Mucosa of descending colon (tissue), 3 donors: ENCODE results near the gene NACAD. TPM values are rescaled to one million over a fixed set of nuclear protein-coding genes. Genes with fewer than 3 reads are reported as not detected.
A peak's percentile ranks its signal among the peaks of the same experiment; 100 is the strongest.

Experiments
- ATAC-seq: fragments of 200-7000 bp; cut with Tn5 transposase; one replicate; pipeline ENCODE4 v1.9.1; 2020; ENCODE audit warnings: mild to moderate bottlenecking, moderate library complexity
- DNase-seq, 3 donors: peaks; one replicate each; pipeline ENCODE4 v3.0.0-alpha.2; 2020
- H3K36me3 ChIP-seq: fragments of 200-600 bp; one replicate; pipeline ENCODE4 v1.8.0; 2021; ENCODE audit warnings: low read depth, mild to moderate bottlenecking
- H3K4me1 ChIP-seq: fragments of 200-600 bp; one replicate; pipeline ENCODE4 v1.8.0; 2021; ENCODE audit warnings: low read depth, mild to moderate bottlenecking
- H3K4me3 ChIP-seq: fragments of 200-600 bp; one replicate; pipeline ENCODE4 v1.8.0; 2021; ENCODE audit warnings: mild to moderate bottlenecking
- H3K9me3 ChIP-seq: fragments of 200-600 bp; one replicate; pipeline ENCODE4 v1.8.0; 2021; ENCODE audit warnings: mild to moderate bottlenecking
- intact Hi-C, 2 donors: fragments of 100-400 bp; cut with DNase I in 1 of 2; cut with micrococcal nuclease in 1 of 2; formaldehyde crosslinking; loops; one replicate each; pipeline versions ENCODE4 v1.11.0 to v1.11.1; 2022; cut with DNase I, micrococcal nuclease
- total RNA-seq, 3 donors: library from RNA; stranded (reverse); fragmentation: NEBNext Ultra II Directional in 2 of 3; extraction: Animal tissue kit (Norgen Biotek cat#: 25700) in 2 of 3; gene quantifications; one replicate each; pipeline versions ENCODE4 v1.2.1 to v1.2.4, GENCODE V29; 2021 to 2023
- TF ChIP-seq, protein P1 (sequence below): fragments of 200-600 bp; IDR thresholded peaks from one replicate; pipeline ENCODE4 v1.8.0; 2022; ENCODE audit warnings: antibody characterized with exemption, mild to moderate bottlenecking
- donor health status: DM: no; HTN: no; CAD: no; lungs with moderate emphysema.
- donor health status: DM: no; HTN: no; CAD: no.
- donor health status: DM: no; HTN: yes; CAD: no.

The NACAD gene
- total RNA-seq, 3 donors from 2014 or later = 0.49 to 14.5 (median 1.2) TPM

GRCh38 chr7:45033931-45034290 is 54.9 kb downstream of the NACAD start:
- TF ChIP-seq, protein P1, sequence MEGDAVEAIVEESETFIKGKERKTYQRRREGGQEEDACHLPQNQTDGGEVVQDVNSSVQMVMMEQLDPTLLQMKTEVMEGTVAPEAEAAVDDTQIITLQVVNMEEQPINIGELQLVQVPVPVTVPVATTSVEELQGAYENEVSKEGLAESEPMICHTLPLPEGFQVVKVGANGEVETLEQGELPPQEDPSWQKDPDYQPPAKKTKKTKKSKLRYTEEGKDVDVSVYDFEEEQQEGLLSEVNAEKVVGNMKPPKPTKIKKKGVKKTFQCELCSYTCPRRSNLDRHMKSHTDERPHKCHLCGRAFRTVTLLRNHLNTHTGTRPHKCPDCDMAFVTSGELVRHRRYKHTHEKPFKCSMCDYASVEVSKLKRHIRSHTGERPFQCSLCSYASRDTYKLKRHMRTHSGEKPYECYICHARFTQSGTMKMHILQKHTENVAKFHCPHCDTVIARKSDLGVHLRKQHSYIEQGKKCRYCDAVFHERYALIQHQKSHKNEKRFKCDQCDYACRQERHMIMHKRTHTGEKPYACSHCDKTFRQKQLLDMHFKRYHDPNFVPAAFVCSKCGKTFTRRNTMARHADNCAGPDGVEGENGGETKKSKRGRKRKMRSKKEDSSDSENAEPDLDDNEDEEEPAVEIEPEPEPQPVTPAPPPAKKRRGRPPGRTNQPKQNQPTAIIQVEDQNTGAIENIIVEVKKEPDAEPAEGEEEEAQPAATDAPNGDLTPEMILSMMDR = no peak
- ATAC-seq (no peak), DNase-seq (no peak)
- Histone ChIP-seq H3K4me1 (peaks cover 9% of the 10 kb centered on the region), H3K9me3 (no peaks in the 10 kb centered on the region), H3K4me3 (no peak overlapping the region), H3K36me3 (no peaks in the 10 kb centered on the region)
- intact Hi-C loops = no loop called here

DNA sequence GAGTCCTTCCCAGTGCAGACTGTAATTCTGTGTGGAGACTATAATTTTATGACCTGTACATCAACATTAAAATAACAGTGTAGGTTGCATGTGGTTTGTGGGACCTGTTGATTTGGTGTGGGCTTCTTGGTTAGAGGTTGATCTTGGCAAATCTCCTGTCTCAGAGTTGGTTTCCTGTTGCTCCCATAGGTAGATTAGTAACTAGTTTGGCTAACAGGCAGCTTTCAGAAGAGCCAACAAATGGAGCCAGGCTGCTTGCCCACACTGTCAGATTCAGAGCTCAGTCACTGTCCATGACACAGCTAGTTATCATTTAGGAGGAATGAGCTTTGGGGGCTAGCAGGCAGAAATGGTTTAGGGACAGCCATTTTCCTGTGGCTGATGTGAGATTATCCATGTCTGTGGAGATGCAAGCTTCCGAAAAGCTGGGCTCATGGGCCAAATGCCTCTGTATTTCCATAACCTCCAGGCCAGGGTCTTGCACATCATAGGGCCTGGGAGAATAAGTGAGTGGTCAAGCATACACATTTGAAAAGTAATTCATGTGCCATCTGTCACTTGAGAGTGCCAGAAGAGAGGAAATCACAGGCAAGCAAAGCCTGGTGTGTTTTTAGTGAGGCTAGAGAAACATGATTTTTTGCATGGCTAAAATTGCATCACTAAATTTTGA is 55.4 kb downstream of the NACAD start:
- ATAC-seq = peak; percentile 10

DNA sequence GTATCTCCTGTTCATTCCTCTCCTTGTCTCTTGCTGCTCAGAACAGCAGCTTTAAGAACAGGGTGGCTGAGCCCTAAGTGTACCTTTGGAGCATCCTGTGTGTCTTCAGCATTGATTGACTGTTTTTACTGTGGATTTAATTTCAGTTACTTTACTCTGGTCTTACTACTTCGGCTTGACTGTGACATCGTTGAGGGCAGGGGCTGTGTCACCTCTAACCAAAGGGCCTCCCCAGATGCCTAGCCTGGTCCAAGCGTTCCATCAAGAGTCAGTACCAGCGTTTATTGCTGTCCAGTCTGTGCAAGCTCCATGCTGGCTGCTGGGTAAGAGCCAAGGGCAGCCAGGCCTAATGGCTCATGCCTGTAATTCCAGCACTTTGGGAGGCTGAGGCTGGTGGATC is 56.3 kb downstream of the NACAD start:
- DNase-seq = no peak
- Histone ChIP-seq H3K9me3 (no peaks in the 10 kb centered on the region), H3K36me3 (no peaks in the 10 kb centered on the region), H3K4me3 (no peak overlapping the region), H3K4me1 (peaks cover 9% of the 10 kb centered on the region)
- ATAC-seq = no peak
- intact Hi-C loops = no loop called here
- TF ChIP-seq, protein P1 = no peak

More for the DNA sequence above, 55.4 kb downstream of the NACAD start:
- no peaks in the 10 kb centered on the region for H3K9me3 ChIP-seq
- no peak overlapping the region for H3K4me3 ChIP-seq
- intact Hi-C loops = no loop called here
- TF ChIP-seq, protein P1 = no peak
- no peaks in the 10 kb centered on the region for H3K36me3 ChIP-seq
- H3K4me1 ChIP-seq = peaks cover 9% of the 10 kb centered on the region
- no peak for DNase-seq

- TF ChIP-seq, protein P1 = no peak
- H3K9me3 ChIP-seq = no peaks in the 10 kb centered on the region
- H3K4me3 ChIP-seq = no peak overlapping the region
- no peak for ATAC-seq
- no peak for DNase-seq
- no peaks in the 10 kb centered on the region for H3K36me3 ChIP-seq
- intact Hi-C loops = no loop called here
- peaks cover 9% of the 10 kb centered on the region for H3K4me1 ChIP-seq
Measured at GRCh38 chr7:45031829-45032228, 56.9 kb downstream of the NACAD start.

Other genes with a start within 250 kb of the NACAD start
- gene H2AZ2, start 240.9 kb downstream of the NACAD start, total RNA-seq = 100 to 1,000 TPM; 126 to 242 (median 158) TPM
- gene PURB, start 203.4 kb downstream of the NACAD start, total RNA-seq = 10 to 100 TPM; 18.5 to 47.1 (median 20.1) TPM
- 1 to 10 TPM; 3.8 to 6.9 (median 3.9) TPM for gene MYO1G, start 110.0 kb downstream of the NACAD start, total RNA-seq
- 10 to 100 TPM; 33.4 to 43.8 (median 35.8) TPM for gene CCM2, start 88.8 kb downstream of the NACAD start, total RNA-seq
- gene TBRG4, start 22.7 kb upstream of the NACAD start, total RNA-seq = 100 to 1,000 TPM in 1 of 3 donors, 10 to 100 TPM in 2; 84.0 to 122 (median 85.6) TPM
- 10 to 100 TPM in 1 of 3 donors, 1 to 10 TPM in 2; 5.4 to 13.5 (median 9.0) TPM for gene RAMP3, start 68.8 kb upstream of the NACAD start, total RNA-seq